GM18511 (cell line): ENCODE results near the gene CCDC51.
"Not testable (repeated sequence)": the region's sequence is repeated elsewhere in the genome, so short reads cannot be mapped to it uniquely, and the experiment has no call there.

Experiments
- ATAC-seq: cut with Tn5 transposase; IDR thresholded peaks from one replicate; pipeline ENCODE4 v1.9.1; 2021; ENCODE audit warnings: mild to moderate bottlenecking, moderate library complexity; ENCODE audit not compliant: unreplicated experiment

Gene CCDC51

GRCh38 chr3:48466386-48467109, 26.6 kb upstream of the CCDC51 start:
- peak; percentile 32 for ATAC-seq

DNA sequence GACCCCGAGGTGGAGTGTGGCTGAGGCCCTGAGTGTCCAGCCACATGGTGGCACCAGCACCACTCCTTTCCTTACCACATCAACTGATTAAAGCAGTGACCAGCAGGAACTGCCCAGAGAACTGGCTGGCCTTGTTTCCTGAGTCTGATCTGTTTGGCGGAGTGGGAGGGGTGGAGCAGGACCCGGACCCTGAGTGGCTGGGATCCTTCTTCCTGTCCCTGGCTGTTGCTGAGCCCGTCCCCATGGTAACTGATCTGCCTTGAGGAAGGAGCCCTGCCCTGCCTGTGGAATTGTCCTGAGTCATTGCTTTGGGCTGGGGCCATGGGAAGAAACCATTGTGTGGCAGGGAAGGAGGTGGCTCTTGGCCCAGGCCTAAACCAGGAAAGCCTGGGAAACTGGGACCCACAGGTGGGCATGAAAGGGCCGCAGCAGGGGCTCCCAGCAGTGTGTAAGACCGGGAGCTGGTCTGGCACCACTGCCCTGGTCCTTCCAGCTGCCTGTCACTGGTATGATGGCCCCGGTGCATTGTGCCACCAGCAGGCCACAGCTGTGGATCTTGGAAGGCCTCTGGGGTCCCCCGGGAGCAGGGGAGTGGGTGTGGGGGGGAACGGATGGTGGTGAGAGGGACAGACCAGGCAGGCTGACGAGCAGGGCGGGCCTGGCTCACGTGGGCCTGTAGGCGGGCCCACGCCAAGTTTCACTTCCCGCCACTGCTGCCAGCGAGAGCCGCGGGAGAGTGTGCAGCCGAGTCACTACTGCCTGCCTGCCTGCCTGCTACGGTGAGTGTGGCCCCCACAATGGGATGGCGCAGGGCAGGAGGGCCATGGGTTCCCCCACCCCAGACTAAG, 25.8 kb upstream of the CCDC51 start:
- peak; percentile 91 for ATAC-seq

- no peak for ATAC-seq
Measured at GRCh38 chr3:48465237-48465530, 25.3 kb upstream of the CCDC51 start.

DNA sequence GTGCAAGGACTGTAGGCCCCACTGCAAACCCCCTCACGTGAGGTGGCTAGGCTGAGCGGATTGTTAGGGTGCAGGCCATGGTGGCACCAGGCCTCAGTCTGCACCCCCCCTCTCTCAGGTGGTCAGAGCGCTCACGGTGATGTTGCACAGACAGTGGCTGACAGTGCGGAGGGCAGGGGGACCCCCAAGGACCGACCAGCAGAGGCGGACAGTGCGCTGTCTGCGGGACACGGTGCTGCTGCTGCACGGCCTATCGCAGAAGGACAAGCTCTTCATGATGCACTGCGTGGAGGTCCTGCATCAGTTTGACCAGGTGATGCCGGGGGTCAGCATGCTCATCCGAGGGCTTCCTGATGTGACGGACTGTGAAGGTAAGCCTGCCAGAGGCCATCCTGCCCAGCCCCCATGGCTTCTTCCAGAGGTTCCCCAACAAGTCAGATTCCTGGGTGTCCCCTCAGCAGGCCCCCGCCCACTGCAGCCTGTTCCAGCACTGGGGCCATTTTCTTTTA, 24.8 kb upstream of the CCDC51 start:
- no peak for ATAC-seq

GRCh38 chr3:48463703-48464102, 23.8 kb upstream of the CCDC51 start:
- no peak for ATAC-seq

DNA sequence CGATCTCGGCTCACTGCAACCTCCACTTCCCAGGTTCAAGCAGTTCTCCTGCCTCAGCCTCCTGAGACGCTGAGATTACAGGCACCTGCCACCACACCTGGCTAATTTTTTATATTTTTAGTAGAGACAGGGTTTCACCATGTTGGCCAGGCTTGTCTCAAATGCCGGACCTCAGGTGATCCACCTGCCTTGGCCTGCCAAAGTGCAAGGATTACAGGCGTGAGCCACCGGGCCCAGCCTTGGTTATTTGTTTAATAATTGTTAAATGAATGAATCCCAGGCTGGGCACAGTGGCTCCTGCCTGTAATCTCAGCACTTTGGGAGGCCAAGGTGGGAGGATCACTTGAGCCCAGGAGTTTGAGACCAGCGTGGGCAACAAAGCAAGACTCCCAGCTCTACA, 21.8 kb upstream of the CCDC51 start:
- not testable (repeated sequence) for ATAC-seq

GRCh38 chr3:48460517-48460902, 20.6 kb upstream of the CCDC51 start:
- no peak for ATAC-seq

GRCh38 chr3:48459773-48460516, 20.0 kb upstream of the CCDC51 start:
- no peak for ATAC-seq

DNA sequence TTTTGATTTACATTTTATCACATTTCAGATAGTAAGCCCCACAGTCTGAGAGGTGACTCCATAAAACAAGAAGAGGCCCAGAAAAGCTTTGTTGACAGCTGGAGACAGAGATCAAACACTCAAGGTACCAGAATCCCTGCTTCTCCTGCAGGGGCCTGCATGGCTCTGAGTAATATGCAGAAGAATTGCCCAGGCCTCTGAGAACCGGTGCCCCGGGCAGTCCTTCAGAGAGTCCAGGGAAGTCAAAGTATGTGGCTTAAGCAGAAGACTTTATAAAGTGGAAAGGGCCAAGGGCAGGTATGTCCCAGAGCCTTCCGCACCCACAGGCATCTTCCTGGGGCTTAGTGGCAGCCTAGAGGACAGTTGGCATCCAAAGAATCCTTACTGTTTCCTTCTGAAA, 19.4 kb upstream of the CCDC51 start:
- no peak for ATAC-seq

DNA sequence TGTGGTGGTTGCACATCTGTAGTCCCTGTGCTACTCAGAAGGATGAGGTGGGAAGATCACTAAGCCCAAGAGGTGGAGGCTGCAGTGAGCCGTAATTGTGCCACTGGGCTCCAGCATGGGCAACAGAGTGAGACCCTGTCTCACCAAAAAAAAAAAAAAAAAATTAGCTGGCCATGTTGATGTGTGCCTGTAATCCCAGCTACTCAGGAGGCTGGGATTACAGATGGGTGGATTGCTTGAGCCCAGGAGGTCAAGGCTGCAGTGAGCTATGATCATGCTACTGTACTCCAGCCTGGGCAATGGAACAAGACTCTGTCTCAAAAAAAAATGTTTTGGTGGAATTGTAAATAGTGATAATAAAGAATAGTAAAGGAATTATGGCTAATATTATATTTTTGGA, 16.5 kb upstream of the CCDC51 start:
- no peak for ATAC-seq

DNA sequence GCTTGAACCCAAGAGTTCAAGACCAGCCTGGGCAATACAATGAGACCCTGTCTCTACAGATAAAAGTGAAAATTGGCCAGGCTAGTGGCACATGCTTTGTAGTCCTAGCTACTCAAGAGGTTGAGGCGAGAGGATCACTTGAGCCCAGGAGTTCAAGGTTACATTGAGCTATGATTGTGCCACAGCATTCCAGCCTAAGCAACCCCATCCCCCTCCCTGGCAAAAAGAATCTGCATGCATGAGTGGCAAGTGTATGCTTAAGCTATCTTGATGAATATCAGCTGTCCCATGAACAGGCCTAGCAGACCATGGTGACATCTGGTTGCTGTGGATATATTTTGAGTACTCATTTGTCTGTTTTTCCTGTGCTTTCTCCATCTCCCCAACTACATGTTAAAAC, 11.4 kb upstream of the CCDC51 start:
- no peak for ATAC-seq

DNA sequence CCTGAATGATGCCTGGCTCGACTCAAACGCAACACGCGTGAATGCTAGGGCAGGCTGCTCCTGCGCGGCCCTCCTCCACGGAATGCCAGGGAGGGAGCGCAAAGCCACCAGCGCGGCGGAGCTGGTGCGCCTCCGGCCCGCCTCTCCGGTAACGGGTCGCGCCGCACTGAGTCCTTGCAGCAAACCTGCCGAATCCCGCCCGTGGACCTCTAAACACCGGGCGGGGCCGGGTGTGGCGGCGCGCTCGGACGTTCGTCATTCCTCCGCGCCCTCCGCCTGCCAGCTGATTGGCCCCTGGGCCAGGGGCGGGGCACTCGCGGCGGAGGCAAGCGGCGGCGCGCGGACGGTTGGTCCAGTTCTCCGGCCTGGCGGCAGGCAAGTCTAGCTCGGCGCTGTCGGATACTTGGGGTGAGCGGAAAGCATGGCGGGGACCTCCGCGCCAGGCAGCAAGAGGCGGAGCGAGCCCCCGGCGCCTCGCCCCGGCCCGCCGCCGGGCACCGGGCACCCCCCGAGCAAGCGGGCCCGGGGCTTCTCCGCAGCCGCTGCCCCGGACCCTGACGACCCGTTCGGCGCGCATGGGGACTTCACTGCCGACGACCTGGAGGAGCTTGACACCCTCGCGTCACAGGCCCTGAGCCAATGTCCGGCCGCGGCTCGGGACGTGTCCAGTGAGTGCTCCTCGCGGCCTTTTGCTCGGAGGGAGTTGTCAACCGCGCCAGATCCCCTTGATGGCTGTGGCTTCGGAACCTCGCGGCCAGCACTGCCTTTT, 6.7 kb upstream of the CCDC51 start, which contains the start of gene ATRIP:
Gene ATRIP (plus strand): TSS at position 313 of the 769 bp plus-strand sequence. CDS start 109 bp downstream, at position 422.
- peak; percentile 85 for ATAC-seq

GRCh38 chr3:48446043-48446424, 6.1 kb upstream of the CCDC51 start:
- no peak for ATAC-seq

DNA sequence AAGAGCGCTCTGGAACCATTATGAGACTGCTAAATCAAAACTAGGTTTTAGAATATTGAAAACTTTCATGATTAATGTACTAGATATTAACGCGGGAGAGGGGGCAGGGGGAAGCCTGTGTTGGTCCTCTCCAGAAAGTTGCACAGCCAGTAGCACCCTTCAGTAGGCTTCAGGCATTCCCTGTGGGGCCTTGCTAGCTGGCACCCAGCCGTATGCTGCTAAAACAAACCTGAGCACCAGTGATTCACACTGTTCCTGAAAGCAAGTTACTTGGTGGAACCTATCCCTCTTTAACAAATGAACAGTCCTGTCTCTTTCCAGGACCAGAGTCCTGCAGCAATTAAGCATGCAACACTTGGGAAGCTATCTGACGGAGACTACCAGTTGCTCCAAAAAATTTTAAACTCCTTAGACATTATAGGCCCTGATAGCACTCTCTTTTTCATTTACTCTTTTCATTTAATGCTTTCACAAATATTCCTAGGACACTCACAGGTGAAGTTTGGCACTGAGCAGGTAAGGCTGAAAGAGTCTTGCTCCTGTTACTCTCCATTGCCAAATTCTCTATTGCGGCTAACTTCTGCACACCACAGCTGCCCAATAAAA, 5.5 kb upstream of the CCDC51 start:
- ATAC-seq, result no peak

DNA sequence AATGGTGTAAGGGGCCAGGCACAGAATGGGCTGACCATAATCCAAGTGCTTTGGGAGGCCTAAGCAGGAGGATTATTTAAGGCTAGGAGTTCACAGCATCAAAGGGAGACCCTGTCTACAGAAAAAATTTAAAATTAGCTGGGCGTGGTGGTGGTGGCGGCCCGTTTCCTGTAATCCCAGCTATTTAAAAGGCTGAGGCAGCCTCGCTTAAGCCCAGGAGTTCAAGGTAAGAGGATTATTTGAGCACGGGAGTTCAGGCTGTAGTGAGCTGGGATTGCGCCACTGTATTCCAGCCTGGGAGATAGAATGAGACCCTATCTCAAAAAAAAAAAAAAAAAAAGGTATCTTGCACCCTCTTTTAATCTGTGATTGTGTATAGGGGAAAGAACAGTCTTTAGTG, 2.0 kb upstream of the CCDC51 start:
- ATAC-seq, result no peak

DNA sequence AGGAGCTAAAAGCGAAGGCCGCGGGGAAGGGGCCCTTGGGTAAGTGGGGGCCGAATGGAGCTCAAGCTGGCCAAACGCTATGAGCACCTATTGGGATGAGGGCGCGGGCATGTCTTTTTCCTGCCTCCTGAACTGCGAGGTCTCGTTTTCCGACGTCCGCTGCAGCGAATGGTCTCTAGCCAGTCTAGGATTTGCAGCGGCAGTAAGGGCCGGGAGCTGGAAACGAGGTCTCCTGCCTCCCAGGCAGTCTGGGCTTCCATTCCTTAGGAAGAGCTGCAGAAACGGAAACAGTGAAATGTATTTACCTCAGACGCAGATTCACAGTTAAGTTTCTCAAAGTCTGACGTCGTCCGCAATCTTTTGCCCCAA, 655 bp upstream of the CCDC51 start:
- no peak for ATAC-seq

- no peak for ATAC-seq
Measured at GRCh38 chr3:48437812-48438211, 2.1 kb downstream of the CCDC51 start.

- no peak for ATAC-seq
Measured at GRCh38 chr3:48436855-48437254, 3.1 kb downstream of the CCDC51 start.

DNA sequence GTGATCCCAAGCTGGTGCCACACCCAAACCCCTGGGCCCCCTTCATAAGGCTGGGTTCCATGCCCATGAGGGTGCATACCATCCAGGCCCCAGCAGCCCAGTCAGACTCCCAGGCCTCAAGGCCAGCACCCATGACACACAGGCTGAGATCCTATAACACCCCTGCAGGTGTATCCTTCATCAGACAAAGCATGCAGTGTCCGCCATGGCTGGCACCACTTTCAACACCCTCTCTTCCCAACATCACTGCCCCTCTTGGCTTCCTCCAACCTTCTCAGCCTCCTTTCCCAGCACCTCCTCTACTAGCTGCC, 3.5 kb downstream of the CCDC51 start:
- ATAC-seq, result no peak

- ATAC-seq, result no peak
Measured at GRCh38 chr3:48435774-48436476, 4.0 kb downstream of the CCDC51 start.
